Smooth muscle cell (in vitro differentiated cells): ENCODE data around the gene LSM5. TPM values are rescaled to one million over a fixed set of nuclear protein-coding genes. Genes with fewer than 3 reads are reported as not detected.

ENCODE experiments used
- DNase-seq: peaks from one replicate; lab custom pipeline; 2025; ENCODE audit not compliant: unreplicated experiment; lab: John Stamatoyannopoulos, UW
- H2AFZ ChIP-seq: fragments of 200-600 bp; sonication (generic); 2 replicates; pipeline ENCODE4 v1.6.0; 2016; ENCODE audit warnings: antibody characterized with exemption, low read depth, mild to moderate bottlenecking
- H3F3A ChIP-seq: fragments of 200-600 bp; sonication (generic); 2 replicates; pipeline ENCODE4 v1.6.0; 2017; ENCODE audit warnings: antibody characterized with exemption, low read depth
- H3K27ac ChIP-seq: fragments of 200-600 bp; sonication (generic); 2 replicates; pipeline ENCODE4 v1.5.1; 2016; ENCODE audit warnings: low read depth, mild to moderate bottlenecking
- H3K27me3 ChIP-seq: fragments of 200-600 bp; sonication (generic); 2 replicates; pipeline ENCODE4 v1.6.1; 2016; ENCODE audit warnings: low read depth, mild to moderate bottlenecking
- H3K36me3 ChIP-seq: fragments of 200-600 bp; sonication (generic); 2 replicates; pipeline ENCODE4 v1.5.1; 2016; ENCODE audit warnings: low read depth
- H3K4me1 ChIP-seq: fragments of 200-600 bp; sonication (generic); 2 replicates; pipeline ENCODE4 v1.5.1; 2016; ENCODE audit warnings: low read depth
- H3K4me2 ChIP-seq: fragments of 200-600 bp; sonication (generic); 2 replicates; pipeline ENCODE4 v1.6.0; 2016; ENCODE audit warnings: mild to moderate bottlenecking
- H3K4me3 ChIP-seq: fragments of 200-600 bp; sonication (generic); 2 replicates; pipeline ENCODE4 v1.5.1; 2016; ENCODE audit warnings: mild to moderate bottlenecking
- H3K79me2 ChIP-seq: fragments of 200-600 bp; sonication (generic); 2 replicates; pipeline ENCODE4 v1.6.0; 2016; ENCODE audit warnings: low read depth, mild to moderate bottlenecking
- H3K9ac ChIP-seq: fragments of 200-600 bp; sonication (generic); 2 replicates; pipeline ENCODE4 v1.6.0; 2016; ENCODE audit warnings: low read depth
- H3K9me3 ChIP-seq: fragments of 200-600 bp; sonication (generic); replicated peaks from 2 replicates; pipeline ENCODE4 v1.5.1; 2016; ENCODE audit warnings: low read depth
- H4K20me1 ChIP-seq: fragments of 200-600 bp; sonication (generic); 2 replicates; pipeline ENCODE4 v1.6.0; 2016; ENCODE audit warnings: low read depth
- WGBS: methylation state at CpG from one replicate; pipeline ENCODE4 v1.1.7; 2016; ENCODE audit warnings: low lambda C conversion rate; 5-methylcytosine and 5-hydroxymethylcytosine counted together
- polyA plus RNA-seq: library from polyadenylated mRNA; unstranded; fragments of >200 nt; fragmentation: Nextera tagmentation; extraction: Ambion mirVana; gene quantifications from 2 replicates; pipeline ENCODE4 v1.2.1, GENCODE V29; 2016
- total RNA-seq: library from RNA; depleted of rRNA; stranded (reverse); fragments of >200 nt; gene quantifications from 2 replicates; pipeline ENCODE4 v1.2.3, GENCODE V29; 2014
- TF ChIP-seq, protein P1 (sequence below): fragments of 200-600 bp; sonication (generic); IDR thresholded peaks from 2 replicates; pipeline ENCODE4 v1.5.1; 2017; ENCODE audit warnings: borderline replicate concordance, mild to moderate bottlenecking, antibody characterized with exemption; ENCODE audit not compliant: insufficient read depth, poor library complexity, severe bottlenecking

Gene LSM5
- total and polyA plus RNA-seq, 2 experiments from 2014 or later, result 65.0 to 89.6 TPM

DNA sequence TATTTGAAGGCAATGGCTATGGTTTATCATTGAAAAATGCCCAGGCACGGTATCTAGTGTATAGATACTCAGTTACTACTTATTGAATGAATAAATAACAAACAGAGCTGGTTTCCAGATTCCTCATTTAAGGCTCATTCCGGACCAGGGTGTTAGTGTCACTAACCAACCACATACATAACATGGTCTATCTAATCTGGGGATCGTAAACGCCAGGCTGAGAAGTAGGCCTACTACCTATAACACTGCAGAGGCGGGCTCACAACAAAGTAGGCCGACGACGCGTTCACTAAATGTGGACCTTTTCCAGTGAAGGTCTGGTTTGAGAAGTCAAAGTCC, 423 bp downstream of the LSM5 start:
- Histone ChIP-seq H3K27ac (peak overlapping the region; percentile 82), H3K4me1 (peaks cover 10% of the 10 kb centered on the region), H3K9ac (peak overlapping the region; percentile 84)

DNA sequence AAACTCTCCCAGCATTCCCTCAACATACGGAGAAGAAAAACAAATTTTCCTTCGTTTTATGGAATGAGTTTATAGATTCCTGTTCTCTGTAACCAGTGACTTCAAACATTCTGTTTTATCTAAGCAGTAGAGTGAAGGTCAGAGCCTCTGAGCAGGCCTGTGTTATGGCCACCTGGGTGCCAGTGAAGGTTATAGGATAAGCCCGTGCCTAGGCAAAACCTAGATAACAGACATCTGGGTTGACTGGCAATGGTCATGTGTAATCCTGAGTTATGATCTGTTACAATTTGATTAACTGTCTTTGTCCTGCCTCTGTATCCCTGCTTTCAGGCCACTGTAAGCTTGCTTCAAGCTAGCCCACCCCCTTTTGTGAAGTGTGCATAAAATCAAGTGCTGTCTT, 8.3 kb downstream of the LSM5 start:
- Histone ChIP-seq H3K9ac (no peak overlapping the region), H3K4me1 (no peaks in the 10 kb centered on the region), H3K9me3 (no peaks in the 10 kb centered on the region), H3K36me3 (peaks cover 6% of the 10 kb centered on the region), H3K4me2 (no peak overlapping the region), H3F3A (no peaks in the 10 kb centered on the region), H3K4me3 (no peak overlapping the region), H2AFZ (no peak overlapping the region), H4K20me1 (no peaks in the 10 kb centered on the region), H3K27me3 (no peaks in the 10 kb centered on the region), H3K79me2 (no peaks in the 10 kb centered on the region), H3K27ac (no peak overlapping the region)
- TF ChIP-seq, protein P1, sequence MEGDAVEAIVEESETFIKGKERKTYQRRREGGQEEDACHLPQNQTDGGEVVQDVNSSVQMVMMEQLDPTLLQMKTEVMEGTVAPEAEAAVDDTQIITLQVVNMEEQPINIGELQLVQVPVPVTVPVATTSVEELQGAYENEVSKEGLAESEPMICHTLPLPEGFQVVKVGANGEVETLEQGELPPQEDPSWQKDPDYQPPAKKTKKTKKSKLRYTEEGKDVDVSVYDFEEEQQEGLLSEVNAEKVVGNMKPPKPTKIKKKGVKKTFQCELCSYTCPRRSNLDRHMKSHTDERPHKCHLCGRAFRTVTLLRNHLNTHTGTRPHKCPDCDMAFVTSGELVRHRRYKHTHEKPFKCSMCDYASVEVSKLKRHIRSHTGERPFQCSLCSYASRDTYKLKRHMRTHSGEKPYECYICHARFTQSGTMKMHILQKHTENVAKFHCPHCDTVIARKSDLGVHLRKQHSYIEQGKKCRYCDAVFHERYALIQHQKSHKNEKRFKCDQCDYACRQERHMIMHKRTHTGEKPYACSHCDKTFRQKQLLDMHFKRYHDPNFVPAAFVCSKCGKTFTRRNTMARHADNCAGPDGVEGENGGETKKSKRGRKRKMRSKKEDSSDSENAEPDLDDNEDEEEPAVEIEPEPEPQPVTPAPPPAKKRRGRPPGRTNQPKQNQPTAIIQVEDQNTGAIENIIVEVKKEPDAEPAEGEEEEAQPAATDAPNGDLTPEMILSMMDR, result no peak
- no peak for DNase-seq
- 25% methylated on average over 3 of the region's 3 CpGs for WGBS

More for the DNA sequence above, 423 bp downstream of the LSM5 start:
- H3K4me3 ChIP-seq, result peak overlapping the region; percentile 71
- no peaks in the 10 kb centered on the region for H3K9me3 ChIP-seq
- WGBS, result 5% methylated on average over 9 of the region's 9 CpGs
- no peaks in the 10 kb centered on the region for H3F3A ChIP-seq
- H3K27me3 ChIP-seq, result no peaks in the 10 kb centered on the region
- H2AFZ ChIP-seq, result peak overlapping the region; percentile 92
- H4K20me1 ChIP-seq, result no peaks in the 10 kb centered on the region
- DNase-seq, result no peak
- TF ChIP-seq, protein P1, result no peak
- peaks cover 8% of the 10 kb centered on the region for H3K36me3 ChIP-seq
- peaks cover 15% of the 10 kb centered on the region for H3K79me2 ChIP-seq
- H3K4me2 ChIP-seq, result peak overlapping the region; percentile 92

DNA sequence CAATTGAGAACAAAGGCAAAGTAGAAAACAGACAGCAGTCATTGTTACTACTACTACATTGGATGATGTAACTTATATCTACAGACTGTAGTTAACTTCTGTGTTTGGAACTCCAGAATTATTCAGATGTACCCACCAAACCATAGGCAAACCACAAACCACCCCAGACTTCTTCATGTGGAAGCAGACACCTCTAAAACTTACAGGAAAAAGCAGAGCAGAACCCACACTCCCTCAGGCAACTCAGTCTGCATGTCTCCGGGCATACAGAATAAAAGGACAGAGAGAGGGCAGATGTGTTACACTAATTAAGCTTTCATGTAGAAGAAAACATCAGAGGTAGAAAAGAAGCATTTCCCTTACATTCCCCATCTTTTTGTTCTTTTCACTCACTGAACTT, 9.0 kb downstream of the LSM5 start:
- H2AFZ ChIP-seq, result no peak overlapping the region
- H3K9me3 ChIP-seq, result no peaks in the 10 kb centered on the region
- H3K4me2 ChIP-seq, result no peak overlapping the region
- no peak overlapping the region for H3K27ac ChIP-seq
- no peaks in the 10 kb centered on the region for H3K79me2 ChIP-seq
- no peak for DNase-seq
- H3F3A ChIP-seq, result no peaks in the 10 kb centered on the region
- H3K9ac ChIP-seq, result no peak overlapping the region
- WGBS, result 71% methylated on average over 1 of the region's 1 CpG
- H3K4me3 ChIP-seq, result no peak overlapping the region
- TF ChIP-seq, protein P1, result no peak
- no peaks in the 10 kb centered on the region for H4K20me1 ChIP-seq
- H3K27me3 ChIP-seq, result no peaks in the 10 kb centered on the region
- no peaks in the 10 kb centered on the region for H3K36me3 ChIP-seq
- no peaks in the 10 kb centered on the region for H3K4me1 ChIP-seq

DNA sequence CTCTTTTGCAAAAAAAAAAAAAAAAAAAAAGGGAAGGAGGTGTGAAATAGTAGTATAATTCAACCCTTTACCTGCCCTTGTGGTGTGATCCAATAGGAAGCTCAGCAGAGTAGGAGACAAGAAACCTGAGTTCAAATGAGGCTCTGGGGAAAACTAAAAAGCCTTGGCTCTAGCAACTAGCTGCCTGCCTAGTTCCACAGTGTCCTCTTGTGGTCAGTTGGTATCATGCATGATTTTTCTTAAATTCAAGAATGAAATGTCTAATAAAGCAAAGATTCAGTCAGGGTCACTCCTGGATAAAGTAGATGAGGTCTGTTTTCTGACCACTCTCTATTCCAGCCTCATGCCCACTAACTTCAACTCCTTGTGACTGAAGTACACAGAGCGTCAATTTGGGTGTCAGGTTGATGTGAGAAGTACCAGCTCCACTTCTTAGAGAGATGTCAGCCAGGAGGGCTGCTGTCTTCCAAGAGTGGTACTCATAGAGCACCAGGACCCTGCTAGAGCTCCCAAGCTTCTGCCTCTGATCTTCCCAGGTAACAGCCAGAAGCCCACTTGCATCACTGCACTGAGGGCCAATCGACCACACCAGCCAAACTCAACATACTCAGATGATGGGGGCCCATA, 10.5 kb downstream of the LSM5 start:
- Histone ChIP-seq H3K4me3 (no peak overlapping the region), H2AFZ (no peak overlapping the region), H3F3A (no peaks in the 10 kb centered on the region), H3K27me3 (no peaks in the 10 kb centered on the region), H3K9me3 (no peaks in the 10 kb centered on the region), H3K9ac (no peak overlapping the region), H3K4me1 (no peaks in the 10 kb centered on the region), H4K20me1 (no peaks in the 10 kb centered on the region), H3K79me2 (no peaks in the 10 kb centered on the region), H3K36me3 (no peaks in the 10 kb centered on the region), H3K27ac (no peak overlapping the region), H3K4me2 (no peak overlapping the region)
- TF ChIP-seq, protein P1, result peak; percentile 62
- DNase-seq, result no peak
- WGBS, result 85% methylated on average over 2 of the region's 2 CpGs
